Activated CD8-positive, alpha-beta T cell treated with anti-CD3 and anti-CD28 coated beads for 36 hours (primary cell): ENCODE data around the gene MORF4L2. TPM values are rescaled to one million over a fixed set of nuclear protein-coding genes. Genes with fewer than 3 reads are reported as not detected.
A peak's percentile ranks its signal among the peaks of the same experiment; 100 is the strongest.

Experiments used
- ATAC-seq: fragments of 200-7000 bp; cut with Tn5 transposase; one replicate; pipeline ENCODE4 v1.10.0; 2021; ENCODE audit warnings: mild to moderate bottlenecking, moderate library complexity
- CTCF ChIA-PET: fragments of 350-600 bp; sonication (Branson Sonifier 250); formaldehyde crosslinking; loops from one replicate; lab custom pipeline; 2021; ENCODE audit warnings: antibody characterized with exemption; lab: Charles Lee
- POLR2A ChIA-PET: fragments of 350-600 bp; sonication (Branson Sonifier 250); formaldehyde crosslinking; loops from one replicate; lab custom pipeline; 2021; ENCODE audit warnings: antibody characterized with exemption; lab: Charles Lee
- DNase-seq: peaks from one replicate; pipeline ENCODE4 v3.0.0-alpha.2; 2020
- H3K27ac Mint-ChIP-seq: one replicate; pipeline ENCODE4 v1.8.0; 2021; ENCODE audit warnings: mild to moderate bottlenecking, mixed read lengths
- H3K27me3 Mint-ChIP-seq: one replicate; pipeline ENCODE4 v1.8.0; 2021; ENCODE audit warnings: mixed read lengths
- H3K36me3 Mint-ChIP-seq: one replicate; pipeline ENCODE4 v1.8.0; 2021; ENCODE audit warnings: low read depth, mixed read lengths
- H3K4me1 Mint-ChIP-seq: one replicate; pipeline ENCODE4 v1.8.0; 2021; ENCODE audit warnings: low read depth, mixed read lengths
- H3K4me3 Mint-ChIP-seq: one replicate; pipeline ENCODE4 v1.8.0; 2021; ENCODE audit warnings: mild to moderate bottlenecking, moderate library complexity, mixed read lengths
- H3K9me3 Mint-ChIP-seq: one replicate; pipeline ENCODE4 v1.8.0; 2021; ENCODE audit warnings: mixed read lengths
- CTCF ChIP-seq: fragments of 200-600 bp; IDR thresholded peaks from one replicate; pipeline ENCODE4 v1.8.0; 2022; ENCODE audit warnings: antibody characterized with exemption, mild to moderate bottlenecking
- intact Hi-C: fragments of 100-400 bp; cut with micrococcal nuclease; formaldehyde crosslinking; loops from one replicate; pipeline ENCODE4 v1.10.0; 2022
- total RNA-seq, 2 experiments: library from RNA; stranded (reverse); gene quantifications; one replicate each; pipeline ENCODE4 v1.2.3, GENCODE V29; 2021

MORF4L2 gene
- total RNA-seq, 2 experiments from 2014 or later = 234 to 239 TPM

GRCh38 chrX:103628386-103629317 lies 57.8 kb downstream of the MORF4L2 start, which contains the start of gene TCEAL1:
Gene TCEAL1, plus strand, starts transcription at chrX:103628975. Its CDS starts 942 bp downstream, at chrX:103629917.
- H3K27me3 Mint-ChIP-seq = no peaks in the 10 kb centered on the region
- POLR2A ChIA-PET = interaction anchor here (0.7 kb wide), 1 partner anchor 19 kb away, joined by 3 read pairs; no protein-coding TSS in a partner anchor
- no peaks in the 10 kb centered on the region for H3K9me3 Mint-ChIP-seq
- peaks cover 18% of the 10 kb centered on the region for H3K4me1 Mint-ChIP-seq
- ATAC-seq = peak; percentile 68
- DNase-seq = peak; percentile 65
- CTCF ChIA-PET = no interaction called here
- H3K4me3 Mint-ChIP-seq = peak within 1 kb of the TSS; percentile 88
- H3K36me3 Mint-ChIP-seq = peaks cover 1% of the 10 kb centered on the region
- no peak for TF ChIP-seq CTCF
- intact Hi-C loops = no loop called here
- H3K27ac Mint-ChIP-seq = peak within 1 kb of the TSS; percentile 89

GRCh38 chrX:103626855-103627254 lies 59.6 kb downstream of the MORF4L2 start:
- CTCF ChIA-PET = no interaction called here
- H3K9me3 Mint-ChIP-seq = no peaks in the 10 kb centered on the region

More at GRCh38 chrX:103626855-103627254, 59.6 kb downstream of the MORF4L2 start:
- H3K4me3 Mint-ChIP-seq = no peak overlapping the region
- ATAC-seq = peak; percentile 28
- no peaks in the 10 kb centered on the region for H3K27me3 Mint-ChIP-seq
- no peak for DNase-seq
- H3K36me3 Mint-ChIP-seq = peaks cover 1% of the 10 kb centered on the region
- H3K27ac Mint-ChIP-seq = no peak overlapping the region
- POLR2A ChIA-PET = no interaction called here
- intact Hi-C loops = no loop called here
- peaks cover 18% of the 10 kb centered on the region for H3K4me1 Mint-ChIP-seq
- TF ChIP-seq CTCF = no peak

Other genes starting within 250 kb of the MORF4L2 start
- under 1 TPM; 0.18 to 0.58 TPM for gene RAB40A, start 167.2 kb downstream of the MORF4L2 start, total RNA-seq
- 10 to 100 TPM; 15.8 to 18.7 TPM for gene TCEAL4, start 101.2 kb downstream of the MORF4L2 start, total RNA-seq
- 1 to 10 TPM; 5.6 to 7.9 TPM for gene TCEAL3, start 78.7 kb downstream of the MORF4L2 start, total RNA-seq
- gene TCEAL1, start 57.7 kb downstream of the MORF4L2 start, total RNA-seq = 1 to 10 TPM; 6.5 to 7.7 TPM
- 1 to 10 TPM in 1 of 2 experiments, under 1 TPM in 1; 0.52 to 1.1 TPM for gene TMEM31, start 24.2 kb upstream of the MORF4L2 start, total RNA-seq
- gene PLP1, start 90.1 kb upstream of the MORF4L2 start, total RNA-seq = not detected
- gene RAB9B, start 145.6 kb upstream of the MORF4L2 start, total RNA-seq = under 1 TPM; 0.38 to 0.45 TPM